Neural progenitor cell (in vitro differentiated cells): ENCODE data around the gene LARGE1.

Source experiments
- CTCF ChIP-seq: fragments of 200-600 bp; sonication (generic); IDR thresholded peaks from 2 replicates; pipeline ENCODE4 v1.5.1; 2017; ENCODE audit warnings: antibody characterized with exemption, mild to moderate bottlenecking
- EZH2 ChIP-seq: fragments of 200-600 bp; sonication (generic); IDR thresholded peaks from 2 replicates; pipeline ENCODE4 v1.6.1; 2017; ENCODE audit warnings: antibody characterized with exemption, mild to moderate bottlenecking, moderate library complexity
- EZH2phosphoT487 ChIP-seq: fragments of 200-600 bp; sonication (generic); IDR thresholded peaks from 2 replicates; pipeline ENCODE4 v1.6.1; 2017; ENCODE audit warnings: antibody characterized with exemption

GRCh38 chr22:33886696-33887095, 33.6 kb downstream of the LARGE1 start:
- TF ChIP-seq CTCF = no peak
- no peak for TF ChIP-seq EZH2
- no peak for TF ChIP-seq EZH2phosphoT487
